A549 (cell line): ENCODE results near the gene PDS5B. TPM values are rescaled to one million over a fixed set of nuclear protein-coding genes. Genes with fewer than 3 reads are reported as not detected.

Experiments used
- ATAC-seq, 2 experiments: fragments of 200-7000 bp in 1 of 2; fragments of >200 bp in 1 of 2; cut with Nextera tagmentation in 1 of 2; cut with Tn5 transposase in 1 of 2; 3 replicates each; pipeline versions ENCODE4 v1.8.0 to v1.9.1; 2018 to 2020; ENCODE audit warnings: mild to moderate bottlenecking in 1 of 2, moderate library complexity in 1 of 2
- CTCF ChIA-PET: fragments of 300-600 bp; sonication (Branson Sonifier 250); formaldehyde crosslinking; extraction: SDS; loops from one replicate; lab custom pipeline; 2021; ENCODE audit warnings: antibody characterized with exemption, inconsistent platforms; lab: Yijun Ruan, JAX
- POLR2A ChIA-PET: fragments of 350-600 bp; formaldehyde crosslinking; extraction: SDS; loops from one replicate; lab custom pipeline; 2021; ENCODE audit warnings: antibody characterized with exemption, inconsistent platforms; lab: Yijun Ruan, JAX
- DNase-seq, 2 experiments: peaks; one replicate each; pipeline versions ENCODE4 v3.0.0 to v3.0.0-alpha.2; 2011 to 2016; ENCODE audit warnings: low read depth in 1 of 2, low spot score in 1 of 2
- FAIRE-seq: peaks from 2 replicates; lab custom pipeline; 2011; peaks lifted over from hg19 to GRCh38; lab: Jason Lieb, UNC
- H3K27ac ChIP-seq, 2 experiments: fragments of >200 bp; sonication (Bioruptor Twin); formaldehyde crosslinking; 3 replicates each; pipeline ENCODE4 v1.5.1; 2016 to 2017
- H3K4me1 ChIP-seq: fragments of >200 bp; sonication (Bioruptor Twin); formaldehyde crosslinking; 3 replicates; pipeline ENCODE4 v1.6.1; 2016
- H3K4me2 ChIP-seq: fragments of >200 bp; sonication (Bioruptor Twin); formaldehyde crosslinking; 3 replicates; pipeline ENCODE4 v1.6.1; 2016
- H3K4me3 ChIP-seq: fragments of >200 bp; sonication (Bioruptor Twin); formaldehyde crosslinking; 3 replicates; pipeline ENCODE4 v1.5.1; 2016
- H3K9me3 ChIP-seq: fragments of >200 bp; sonication (Bioruptor Twin); formaldehyde crosslinking; 3 replicates; pipeline ENCODE4 v1.6.1; 2016
- ATOH8 ChIP-seq: fragments of 250-450 bp; sonication (Bioruptor Pico); IDR thresholded peaks from 2 replicates; pipeline ENCODE4 v1.5.0; 2020; ENCODE audit warnings: low read depth, mild to moderate bottlenecking, moderate library complexity
- BHLHE40 ChIP-seq: IDR thresholded peaks from 2 replicates; pipeline ENCODE4 v1.6.1; 2012; ENCODE audit warnings: low read depth, low read length, inconsistent platforms
- CHD4 ChIP-seq: fragments of 200-600 bp; sonication (generic); IDR thresholded peaks from 2 replicates; pipeline ENCODE4 v1.6.1; 2016; ENCODE audit warnings: antibody characterized with exemption, mild to moderate bottlenecking, borderline replicate concordance
- E2F6 ChIP-seq: IDR thresholded peaks from 2 replicates; pipeline ENCODE4 v1.6.1; 2012; ENCODE audit warnings: low read depth, borderline replicate concordance
- EHF ChIP-seq: fragments of 250-450 bp; sonication (Bioruptor Pico); IDR thresholded peaks from 2 replicates; pipeline ENCODE4 v1.5.0; 2020; ENCODE audit warnings: mild to moderate bottlenecking
- EP300 ChIP-seq, 2 experiments: fragments of >200 bp; sonication (Bioruptor Twin); formaldehyde crosslinking; IDR thresholded peaks; 2 replicates in 1 of 2; 3 replicates in 1 of 2; pipeline ENCODE4 v1.6.1; 2016 to 2017
- ESRRA ChIP-seq: fragments of 150-350 bp; IDR thresholded peaks from 2 replicates; pipeline ENCODE4 v1.6.1; 2014; ENCODE audit warnings: mild to moderate bottlenecking, low read length, borderline replicate concordance
- FOSB ChIP-seq: fragments of 250-450 bp; sonication (Bioruptor Pico); IDR thresholded peaks from 2 replicates; pipeline ENCODE4 v1.5.0; 2020; ENCODE audit warnings: mild to moderate bottlenecking, moderate library complexity
- FOSL2 ChIP-seq, 2 experiments: fragments of 450-650 bp in 1 of 2; fragments of >200 bp in 1 of 2; sonication (Bioruptor Twin) in 1 of 2; formaldehyde crosslinking; IDR thresholded peaks; 2 replicates each; pipeline versions ENCODE4 v1.5.0 to v1.6.1; 2016 to 2020; ENCODE audit warnings: mild to moderate bottlenecking in 1 of 2, moderate library complexity in 1 of 2
- FOXS1 ChIP-seq: fragments of 250-450 bp; sonication (Bioruptor Pico); IDR thresholded peaks from 2 replicates; pipeline ENCODE4 v1.5.0; 2020; ENCODE audit warnings: mild to moderate bottlenecking, moderate library complexity
- GATA3 ChIP-seq: IDR thresholded peaks from 2 replicates; pipeline ENCODE4 v1.6.1; 2012; ENCODE audit warnings: borderline replicate concordance
- HES2 ChIP-seq: fragments of >200 bp; sonication (Bioruptor Twin); formaldehyde crosslinking; IDR thresholded peaks from 2 replicates; pipeline ENCODE4 v1.6.1; 2016
- HOXB13 ChIP-seq: fragments of 250-450 bp; sonication (Bioruptor Pico); IDR thresholded peaks from 2 replicates; pipeline ENCODE4 v1.5.0; 2020; ENCODE audit warnings: low read depth, mild to moderate bottlenecking, moderate library complexity
- HOXB5 ChIP-seq: fragments of 250-450 bp; sonication (Bioruptor Pico); IDR thresholded peaks from 2 replicates; pipeline ENCODE4 v1.5.0; 2020; ENCODE audit warnings: mild to moderate bottlenecking, moderate library complexity
- JUN ChIP-seq, 2 experiments: fragments of >200 bp; sonication (Bioruptor Twin); formaldehyde crosslinking; IDR thresholded peaks; 2 replicates in 1 of 2; 3 replicates in 1 of 2; pipeline ENCODE4 v1.6.1; 2016 to 2017
- JUNB ChIP-seq: fragments of >200 bp; sonication (Bioruptor Twin); formaldehyde crosslinking; IDR thresholded peaks from 2 replicates; pipeline ENCODE4 v1.6.1; 2016
- MAFK ChIP-seq: fragments of 450-650 bp; IDR thresholded peaks from 2 replicates; pipeline ENCODE4 v1.6.1; 2014; ENCODE audit not compliant: partially characterized antibody
- MAZ ChIP-seq: fragments of 150-350 bp; IDR thresholded peaks from 2 replicates; pipeline ENCODE4 v1.6.1; 2014; ENCODE audit warnings: antibody characterized with exemption, low read depth, low read length, borderline replicate concordance
- MYC ChIP-seq: IDR thresholded peaks from 2 replicates; pipeline ENCODE4 v1.6.1; 2012; ENCODE audit warnings: mild to moderate bottlenecking, inconsistent platforms, low read length, improper control_type of control experiment, borderline replicate concordance
- NPAS2 ChIP-seq: fragments of 250-450 bp; sonication (Bioruptor Pico); IDR thresholded peaks from 2 replicates; pipeline ENCODE4 v1.8.0; 2022; ENCODE audit warnings: mild to moderate bottlenecking, moderate library complexity, borderline replicate concordance
- NR3C1 ChIP-seq: fragments of >200 bp; sonication (Bioruptor Twin); formaldehyde crosslinking; IDR thresholded peaks from 3 replicates; pipeline ENCODE4 v1.6.1; 2017
- RAD21 ChIP-seq, 2 experiments: fragments of >200 bp in 1 of 2; sonication (Bioruptor Twin) in 1 of 2; formaldehyde crosslinking in 1 of 2; IDR thresholded peaks in 1 of 2; conservative IDR thresholded peaks in 1 of 2; 2 replicates in 1 of 2; 3 replicates in 1 of 2; pipeline ENCODE4 v1.6.1; 2012 to 2018; ENCODE audit warnings: inconsistent platforms in 1 of 2
- RARB ChIP-seq: fragments of 250-450 bp; sonication (Bioruptor Pico); IDR thresholded peaks from 2 replicates; pipeline ENCODE4 v1.8.0; 2021; ENCODE audit warnings: mild to moderate bottlenecking, moderate library complexity
- RNF2 ChIP-seq: fragments of 200-600 bp; sonication (generic); IDR thresholded peaks from 2 replicates; pipeline ENCODE4 v1.6.1; 2016; ENCODE audit warnings: low read depth, mild to moderate bottlenecking, antibody characterized with exemption, moderate library complexity, borderline replicate concordance
- SMC3 ChIP-seq: fragments of >200 bp; sonication (Bioruptor Twin); formaldehyde crosslinking; IDR thresholded peaks from 3 replicates; pipeline ENCODE4 v1.6.1; 2018; ENCODE audit warnings: inconsistent platforms
- SREBF2 ChIP-seq: fragments of 450-650 bp; IDR thresholded peaks from 2 replicates; pipeline ENCODE4 v1.6.1; 2014; ENCODE audit warnings: mild to moderate bottlenecking, moderate library complexity
- TP53 ChIP-seq: fragments of 250-450 bp; sonication (Bioruptor Pico); IDR thresholded peaks from 2 replicates; pipeline ENCODE4 v1.5.0; 2021; ENCODE audit warnings: mild to moderate bottlenecking, moderate library complexity
- ZC3H11A ChIP-seq: fragments of 450-650 bp; IDR thresholded peaks from 2 replicates; pipeline ENCODE4 v1.6.1; 2014; ENCODE audit warnings: antibody characterized with exemption, mild to moderate bottlenecking
- ZSCAN20 ChIP-seq: fragments of 250-450 bp; sonication (Bioruptor Pico); IDR thresholded peaks from 2 replicates; pipeline ENCODE4 v1.8.0; 2022; ENCODE audit warnings: mild to moderate bottlenecking, moderate library complexity
- WGBS: methylation state at CpG from one replicate; pipeline ENCODE4 v1.1.6; 2017; ENCODE audit errors: missing lambda C conversion rate; 5-methylcytosine and 5-hydroxymethylcytosine counted together
- polyA plus RNA-seq, 4 experiments: library from polyadenylated mRNA; depleted of rRNA in 3 of 4; stranded (reverse); fragments of >200 nt; fragmentation: RNase III in 1 of 4; extraction: RNeasy Plus Mini Kit Qiagen cat#74134 plus additional on column Dnase treatment in 1 of 4; gene quantifications; 2 replicates in 3 of 4; 3 replicates in 1 of 4; pipeline ENCODE4 v1.2.3, GENCODE V29; 2011 to 2017
- TF ChIP-seq, protein P1 (sequence below): fragments of >200 bp; sonication (Bioruptor Twin); formaldehyde crosslinking; IDR thresholded peaks from 3 replicates; pipeline ENCODE4 v1.6.1; 2016

Gene PDS5B
- polyA plus RNA-seq, 2 of the 4 experiments (the other 2 are of a cell fraction) = 10.6 to 16.0 TPM

GRCh38 chr13:32674503-32674902, 88.3 kb downstream of the PDS5B start:
- FAIRE-seq (no peak), DNase-seq (no peak), ATAC-seq (no peak)
- WGBS = 87% methylated on average over 2 of the region's 2 CpGs
- Histone ChIP-seq H3K4me3 (no peak overlapping the region), H3K4me2 (no peak overlapping the region), H3K4me1 (no peaks in the 10 kb centered on the region), H3K27ac (no peak overlapping the region), H3K9me3 (peaks cover 8% of the 10 kb centered on the region; the same call in 1 of the 3 replicates)
- ChIA-PET POLR2A (no interaction called here), CTCF (interaction anchor here (0.6 to 1.5 kb wide), 2 partner anchors 9 to 24 kb away, joined by 3 read pairs; no protein-coding TSS in a partner anchor)
- TF ChIP-seq SREBF2 = no peak
- TF ChIP-seq ESRRA = no peak
- no peak for TF ChIP-seq MAFK
- TF ChIP-seq JUNB = no peak
- TF ChIP-seq, protein P1, sequence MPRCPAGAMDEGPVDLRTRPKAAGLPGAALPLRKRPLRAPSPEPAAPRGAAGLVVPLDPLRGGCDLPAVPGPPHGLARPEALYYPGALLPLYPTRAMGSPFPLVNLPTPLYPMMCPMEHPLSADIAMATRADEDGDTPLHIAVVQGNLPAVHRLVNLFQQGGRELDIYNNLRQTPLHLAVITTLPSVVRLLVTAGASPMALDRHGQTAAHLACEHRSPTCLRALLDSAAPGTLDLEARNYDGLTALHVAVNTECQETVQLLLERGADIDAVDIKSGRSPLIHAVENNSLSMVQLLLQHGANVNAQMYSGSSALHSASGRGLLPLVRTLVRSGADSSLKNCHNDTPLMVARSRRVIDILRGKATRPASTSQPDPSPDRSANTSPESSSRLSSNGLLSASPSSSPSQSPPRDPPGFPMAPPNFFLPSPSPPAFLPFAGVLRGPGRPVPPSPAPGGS = no peak
- no peak for TF ChIP-seq CHD4
- TF ChIP-seq FOSB (CRISPR knock-in tag) = no peak
- no peak for TF ChIP-seq ZSCAN20
- no peak for TF ChIP-seq NPAS2
- no peak for TF ChIP-seq MAZ
- no peak for TF ChIP-seq E2F6
- TF ChIP-seq FOSL2 (IDR thresholded peaks at IDR 0.05) = no peak
- TF ChIP-seq FOSL2 (CRISPR knock-in tag; IDR thresholded peaks at IDR 0.05) = no peak
- TF ChIP-seq MYC = no peak
- TF ChIP-seq EP300 (IDR thresholded peaks at IDR 0.05) = no peak
- TF ChIP-seq RNF2 = no peak
- TF ChIP-seq HOXB13 (CRISPR knock-in tag) = no peak
- TF ChIP-seq GATA3 = no peak
- TF ChIP-seq EHF (CRISPR knock-in tag) = no peak

DNA sequence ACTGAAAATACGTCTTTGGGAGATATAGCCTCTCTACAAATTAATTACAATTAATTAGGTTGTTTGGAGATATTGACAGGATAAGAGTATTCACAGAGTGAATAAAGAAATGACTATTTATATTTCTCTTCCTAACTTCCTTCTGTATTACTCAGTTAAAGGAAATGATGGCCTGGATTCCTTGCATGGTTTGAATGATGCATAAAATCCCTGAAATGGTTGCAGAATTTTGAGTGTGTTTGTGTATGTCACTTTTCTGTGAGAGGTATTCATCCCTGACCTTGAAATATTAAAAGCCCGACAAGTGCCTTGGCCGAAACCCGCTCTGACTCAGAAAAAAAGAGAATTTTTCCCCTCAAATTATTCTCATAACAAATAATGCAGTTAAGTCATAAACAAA, 90.0 kb downstream of the PDS5B start:
- DNase-seq (no peak), FAIRE-seq (no peak), ATAC-seq (no peak)
- Histone ChIP-seq H3K4me2 (no peak overlapping the region), H3K27ac (no peak overlapping the region), H3K4me3 (no peak overlapping the region), H3K4me1 (no peaks in the 10 kb centered on the region), H3K9me3 (peaks cover 8% of the 10 kb centered on the region; the same call in 1 of the 3 replicates)
- WGBS = 90% methylated on average over 4 of the region's 4 CpGs
- TF ChIP-seq JUN (IDR thresholded peaks at IDR 0.05) (no peak), BHLHE40 (no peak), GATA3 (no peak), HOXB5 (CRISPR knock-in tag) (no peak), EHF (CRISPR knock-in tag) (no peak), RNF2 (no peak), EP300 (IDR thresholded peaks at IDR 0.05) (no peak), RARB (no peak), CHD4 (no peak), ZC3H11A (no peak), RAD21 (conservative IDR thresholded peaks at IDR 0.05 in 1 of 2, IDR thresholded peaks at IDR 0.05 in 1 of 2) (no peak), FOXS1 (CRISPR knock-in tag) (no peak)
- ChIA-PET CTCF (no interaction called here), POLR2A (no interaction called here)

DNA sequence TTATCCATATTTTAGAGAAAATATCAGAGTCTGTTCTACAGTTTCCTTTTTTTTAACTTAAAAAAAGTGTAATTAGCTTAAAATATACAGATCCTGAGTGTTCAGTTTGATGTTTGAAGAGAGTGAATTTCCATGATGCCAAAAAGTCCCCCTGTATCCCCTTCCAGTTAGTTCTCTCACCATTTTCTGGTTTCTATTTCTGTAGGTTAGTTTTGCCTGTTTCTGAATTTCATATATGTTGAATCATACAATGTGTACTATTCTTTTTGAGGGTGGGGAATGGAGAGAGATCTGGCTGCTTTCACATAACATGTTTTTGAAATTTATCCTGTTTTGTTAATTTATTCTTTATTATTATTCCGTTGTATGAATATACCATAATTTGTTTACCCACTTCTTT, 95.9 kb downstream of the PDS5B start:
- H3K27ac ChIP-seq = no peak overlapping the region
- WGBS = 93% methylated on average over 1 of the region's 1 CpG
- DNase-seq (no peak), FAIRE-seq (no peak), ATAC-seq (no peak)
- no peaks in the 10 kb centered on the region for H3K9me3 ChIP-seq
- CTCF ChIA-PET = no interaction called here
- H3K4me2 ChIP-seq = no peak overlapping the region
- H3K4me3 ChIP-seq = no peak overlapping the region
- no peaks in the 10 kb centered on the region for H3K4me1 ChIP-seq
- POLR2A ChIA-PET = no interaction called here
- TF ChIP-seq NR3C1 (no peak), JUNB (no peak), SMC3 (no peak), TP53 (no peak), RARB (no peak), E2F6 (no peak), HES2 (no peak), ATOH8 (CRISPR knock-in tag) (no peak), MYC (no peak), ZSCAN20 (no peak)
- TF ChIP-seq, protein P1 = no peak
